ENCODE results near the gene YIPF1.

DNA sequence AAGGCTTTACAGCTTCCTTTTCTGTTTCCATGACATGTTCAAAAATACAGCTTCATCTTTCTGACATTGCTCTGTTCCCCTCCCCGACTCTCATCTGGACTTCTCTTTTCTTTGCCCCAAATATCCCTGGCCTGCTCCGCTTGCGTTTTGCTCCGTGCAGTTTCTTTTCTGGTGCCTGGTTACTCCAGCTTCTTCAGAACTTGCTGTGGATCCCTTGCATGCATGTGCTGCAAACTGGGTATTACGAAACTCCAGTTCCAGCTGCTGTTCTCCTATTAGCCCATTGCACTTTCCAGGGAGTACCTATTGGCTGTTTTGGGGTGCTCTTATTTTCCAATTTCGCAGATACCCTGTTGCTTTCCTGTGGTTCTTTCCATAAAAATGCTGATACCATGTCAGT is 41.6 kb downstream of the YIPF1 start:
- TF ChIP-seq, protein P1, sequence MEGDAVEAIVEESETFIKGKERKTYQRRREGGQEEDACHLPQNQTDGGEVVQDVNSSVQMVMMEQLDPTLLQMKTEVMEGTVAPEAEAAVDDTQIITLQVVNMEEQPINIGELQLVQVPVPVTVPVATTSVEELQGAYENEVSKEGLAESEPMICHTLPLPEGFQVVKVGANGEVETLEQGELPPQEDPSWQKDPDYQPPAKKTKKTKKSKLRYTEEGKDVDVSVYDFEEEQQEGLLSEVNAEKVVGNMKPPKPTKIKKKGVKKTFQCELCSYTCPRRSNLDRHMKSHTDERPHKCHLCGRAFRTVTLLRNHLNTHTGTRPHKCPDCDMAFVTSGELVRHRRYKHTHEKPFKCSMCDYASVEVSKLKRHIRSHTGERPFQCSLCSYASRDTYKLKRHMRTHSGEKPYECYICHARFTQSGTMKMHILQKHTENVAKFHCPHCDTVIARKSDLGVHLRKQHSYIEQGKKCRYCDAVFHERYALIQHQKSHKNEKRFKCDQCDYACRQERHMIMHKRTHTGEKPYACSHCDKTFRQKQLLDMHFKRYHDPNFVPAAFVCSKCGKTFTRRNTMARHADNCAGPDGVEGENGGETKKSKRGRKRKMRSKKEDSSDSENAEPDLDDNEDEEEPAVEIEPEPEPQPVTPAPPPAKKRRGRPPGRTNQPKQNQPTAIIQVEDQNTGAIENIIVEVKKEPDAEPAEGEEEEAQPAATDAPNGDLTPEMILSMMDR (IDR thresholded peaks at IDR 0.05): no peak
- no peak for TF ChIP-seq POLR2A (IDR thresholded peaks at IDR 0.05)
